HCT116 (cell line): ENCODE measurements around the gene IFITM10. TPM values are rescaled to one million over a fixed set of nuclear protein-coding genes. Genes with fewer than 3 reads are reported as not detected.

Source experiments
- ATAC-seq: fragments of 200-7000 bp; cut with Tn5 transposase; 2 replicates; pipeline ENCODE4 v1.9.1; 2020; ENCODE audit warnings: mild to moderate bottlenecking, moderate library complexity
- BruUV-seq: library from RNA; stranded (reverse); fragments of 400-500 nt; replicated peaks from 2 replicates; lab custom pipeline; 2021; lab: Mats Ljungman, UMichigan
- CTCF ChIA-PET: fragments of 300-600 bp; sonication (Branson Sonifier 250); formaldehyde crosslinking; loops from one replicate; lab custom pipeline; 2021; ENCODE audit warnings: antibody characterized with exemption; lab: Charles Lee
- POLR2A ChIA-PET: fragments of 300-600, 350-600 bp; sonication (Branson Sonifier 250); formaldehyde crosslinking; loops from one replicate; lab custom pipeline; 2021; ENCODE audit warnings: antibody characterized with exemption; lab: Charles Lee
- RAD21 ChIA-PET, 2 experiments: fragments of 300-600 bp; sonication (Branson Sonifier 250); formaldehyde crosslinking; loops; one replicate each; lab custom pipeline; 2023; ENCODE audit warnings: low total read pairs in 2 of 2; ENCODE audit not compliant: uncharacterized antibody in 2 of 2, unreplicated experiment in 2 of 2, low non-redundant PET in 1 of 2; lab: Charles Lee
- DNase-seq: peaks from one replicate; pipeline ENCODE4 v3.0.0-alpha.2; 2010; ENCODE audit warnings: low read depth, low spot score
- H2AFZ ChIP-seq: fragments of 200-600 bp; shearing (Covaris generic), sonication (generic); 2 replicates; pipeline ENCODE4 v1.6.1; 2017; ENCODE audit warnings: low read depth, mixed run types, mixed read lengths, antibody characterized with exemption, low read length; ENCODE audit not compliant: poor library complexity, severe bottlenecking
- H3K27ac ChIP-seq: 2 replicates; pipeline ENCODE4 v1.5.1; 2012; ENCODE audit warnings: low read depth, low read length
- H3K27me3 ChIP-seq: fragments of 200-600 bp; sonication (generic); 2 replicates; pipeline ENCODE4 v1.6.1; 2016; ENCODE audit warnings: mixed run types, low read length, mixed read lengths; ENCODE audit not compliant: insufficient read depth
- H3K36me3 ChIP-seq, 2 experiments: fragments of 200-500 bp in 1 of 2; fragments of 200-600 bp in 1 of 2; sonication (Bioruptor generic) in 1 of 2; sonication (generic) in 1 of 2; 2 replicates each; pipeline versions ENCODE4 v1.5.1 to v1.6.1; 2014 to 2016; ENCODE audit warnings: low read length in 2 of 2, inconsistent platforms in 1 of 2, mixed read lengths in 1 of 2, mixed run types in 1 of 2; ENCODE audit not compliant: insufficient read depth in 2 of 2, control insufficient read depth in 1 of 2
- H3K4me1 ChIP-seq, 2 experiments: fragments of 200-600 bp in 1 of 2; sonication (generic) in 1 of 2; 2 replicates each; pipeline versions ENCODE4 v1.5.1 to v1.6.1; 2012 to 2017; ENCODE audit warnings: low read length in 2 of 2, inconsistent platforms in 1 of 2, mild to moderate bottlenecking in 1 of 2, mixed read lengths in 1 of 2, mixed run types in 1 of 2, moderate library complexity in 1 of 2; ENCODE audit not compliant: insufficient read depth in 2 of 2, control insufficient read depth in 1 of 2
- H3K4me2 ChIP-seq: fragments of 200-600 bp; sonication (generic); 2 replicates; pipeline ENCODE4 v1.6.1; 2017; ENCODE audit warnings: mixed run types, low read length, mixed read lengths
- H3K4me3 ChIP-seq, 2 experiments: fragments of 200-600 bp in 1 of 2; sonication (generic) in 1 of 2; replicated peaks in 1 of 2; 2 replicates each; pipeline ENCODE4 v1.5.1; 2011 to 2016; ENCODE audit warnings: low read length in 2 of 2, control low read depth in 1 of 2, low read depth in 1 of 2, mild to moderate bottlenecking in 1 of 2, mixed read lengths in 1 of 2, mixed run types in 1 of 2
- H3K79me2 ChIP-seq: fragments of 200-600 bp; sonication (generic); 2 replicates; pipeline ENCODE4 v1.6.1; 2017; ENCODE audit warnings: mild to moderate bottlenecking, mixed run types, low read length, moderate library complexity, mixed read lengths; ENCODE audit not compliant: insufficient read depth
- H3K9ac ChIP-seq: fragments of 200-600 bp; sonication (generic); 2 replicates; pipeline ENCODE4 v1.6.1; 2016; ENCODE audit warnings: low read length, mixed read lengths
- H3K9me2 ChIP-seq: fragments of 200-600 bp; sonication (generic), shearing (Covaris generic); 2 replicates; pipeline ENCODE4 v1.6.1; 2017; ENCODE audit warnings: mixed run types, mild to moderate bottlenecking, moderate library complexity; ENCODE audit not compliant: insufficient read depth
- H3K9me3 ChIP-seq, 2 experiments: fragments of 200-500 bp in 1 of 2; fragments of 200-600 bp in 1 of 2; sonication (Bioruptor generic) in 1 of 2; sonication (generic) in 1 of 2; 2 replicates each; pipeline ENCODE4 v1.6.1; 2014 to 2017; ENCODE audit warnings: low read length in 2 of 2, mixed read lengths in 2 of 2, inconsistent platforms in 1 of 2, low read depth in 1 of 2, mild to moderate bottlenecking in 1 of 2, mixed run types in 1 of 2, moderate library complexity in 1 of 2; ENCODE audit not compliant: control insufficient read depth in 1 of 2, insufficient read depth in 1 of 2
- H4K20me1 ChIP-seq: fragments of 200-600 bp; sonication (generic), shearing (Covaris generic); 2 replicates; pipeline ENCODE4 v1.6.1; 2017; ENCODE audit warnings: mixed run types, mild to moderate bottlenecking, moderate library complexity; ENCODE audit not compliant: insufficient read depth
- CEBPB ChIP-seq: IDR thresholded peaks from 2 replicates; pipeline ENCODE4 v1.6.1; 2012; ENCODE audit warnings: low read depth
- FOSL1 ChIP-seq: IDR thresholded peaks from 2 replicates; pipeline ENCODE4 v1.6.1; 2012; ENCODE audit warnings: low read depth
- JUND ChIP-seq: IDR thresholded peaks from 2 replicates; pipeline ENCODE4 v1.6.1; 2012
- POLR2A ChIP-seq: IDR thresholded peaks from 2 replicates; pipeline ENCODE4 v1.7.0; 2011; ENCODE audit warnings: borderline replicate concordance; ENCODE audit not compliant: insufficient read depth, insufficient read length; ENCODE audit errors: extremely low read depth
- ZNF274 ChIP-seq: fragments of 200-500 bp; sonication (Bioruptor generic); IDR thresholded peaks from 2 replicates; pipeline ENCODE4 v1.6.1; 2014; ENCODE audit warnings: mild to moderate bottlenecking, low read depth, low read length, inconsistent platforms
- intact Hi-C: fragments of 100-400 bp; cut with micrococcal nuclease; formaldehyde crosslinking; loops from 2 replicates; pipeline ENCODE4 v1.10.0; 2022
- total RNA-seq: library from RNA; stranded (reverse); gene quantifications from one replicate; pipeline ENCODE4 v1.2.1, GENCODE V29; 2021; ENCODE audit not compliant: unreplicated experiment
- TF ChIP-seq, protein P1 (sequence below): IDR thresholded peaks from 2 replicates; pipeline ENCODE4 v1.6.1; 2012; ENCODE audit warnings: low read depth
- TF ChIP-seq, protein P2 (sequence below): IDR thresholded peaks from 2 replicates; pipeline ENCODE4 v1.6.1; 2011; ENCODE audit warnings: mild to moderate bottlenecking, low read length, moderate library complexity; ENCODE audit not compliant: insufficient replicate concordance; ENCODE audit errors: extremely low read depth
- TF ChIP-seq, protein P3 (sequence below): IDR thresholded peaks from 2 replicates; pipeline ENCODE4 v1.6.1; 2012

The IFITM10 gene
- total RNA-seq, 1 experiment from 2014 or later = 1.9 TPM

DNA sequence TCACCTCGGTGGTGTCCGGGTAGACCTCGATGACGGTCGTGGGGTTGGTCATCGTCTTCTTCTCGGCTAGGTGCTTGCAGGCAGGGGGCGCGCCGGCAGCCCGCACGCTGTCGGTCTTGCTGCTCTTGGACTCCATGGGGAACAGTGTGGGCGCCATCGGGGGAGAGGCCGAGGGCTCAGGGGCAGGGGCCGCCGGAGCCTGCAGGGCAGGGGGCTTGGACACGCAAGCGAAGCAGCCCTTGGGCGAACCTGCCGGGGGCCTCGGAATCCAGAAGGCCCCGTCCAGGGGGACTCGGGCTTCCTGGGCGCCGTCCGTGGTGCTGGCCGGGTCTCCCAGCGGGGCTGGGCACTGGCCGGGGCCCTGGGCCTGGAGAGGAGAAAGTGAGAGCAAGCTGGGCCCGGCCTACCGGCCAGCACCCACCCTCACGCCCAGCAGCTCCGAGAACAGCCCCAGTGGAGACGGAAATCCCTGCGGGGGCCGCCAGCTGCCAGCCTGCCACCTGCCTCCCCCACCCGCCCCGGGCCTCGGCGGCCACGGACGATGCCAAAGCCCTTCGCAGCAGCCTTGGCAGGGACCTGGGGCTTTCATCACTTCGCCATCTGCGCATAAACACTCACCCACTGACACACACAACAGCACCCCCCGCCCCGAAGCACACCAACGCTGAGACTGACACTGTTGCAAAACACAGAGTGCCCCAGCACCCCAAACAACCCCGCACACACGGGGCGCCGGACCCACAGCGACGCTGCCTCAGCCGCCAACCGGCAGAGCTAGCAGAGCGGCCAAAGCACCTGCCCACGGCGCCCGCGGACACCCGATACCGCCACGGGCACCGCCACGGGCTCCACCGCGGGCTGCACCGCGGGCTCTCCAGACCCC, 2.4 kb downstream of the IFITM10 start:
- H3K4me3 ChIP-seq = no peak overlapping the region
- CTCF ChIA-PET = no interaction called here

More for the DNA sequence above, 2.4 kb downstream of the IFITM10 start:
- no TSS peak for BruUV-seq
- no peak overlapping the region for H3K9ac ChIP-seq
- H3K36me3 ChIP-seq = no peaks in the 10 kb centered on the region
- no peaks in the 10 kb centered on the region for H3K9me3 ChIP-seq
- ATAC-seq = no peak
- H3K27me3 ChIP-seq = no peaks in the 10 kb centered on the region; the same call in 1 of the 2 replicates
- no peaks in the 10 kb centered on the region for H3K4me1 ChIP-seq
- H3K79me2 ChIP-seq = no peaks in the 10 kb centered on the region
- POLR2A ChIA-PET = no interaction called here
- intact Hi-C loops = no loop called here
- no peak overlapping the region for H3K4me2 ChIP-seq
- H2AFZ ChIP-seq = no peak overlapping the region
- no peak for DNase-seq
- H3K27ac ChIP-seq = no peak overlapping the region
- H4K20me1 ChIP-seq = no peaks in the 10 kb centered on the region
- no peaks in the 10 kb centered on the region for H3K9me2 ChIP-seq
- no peak for TF ChIP-seq JUND
- TF ChIP-seq, protein P1, sequence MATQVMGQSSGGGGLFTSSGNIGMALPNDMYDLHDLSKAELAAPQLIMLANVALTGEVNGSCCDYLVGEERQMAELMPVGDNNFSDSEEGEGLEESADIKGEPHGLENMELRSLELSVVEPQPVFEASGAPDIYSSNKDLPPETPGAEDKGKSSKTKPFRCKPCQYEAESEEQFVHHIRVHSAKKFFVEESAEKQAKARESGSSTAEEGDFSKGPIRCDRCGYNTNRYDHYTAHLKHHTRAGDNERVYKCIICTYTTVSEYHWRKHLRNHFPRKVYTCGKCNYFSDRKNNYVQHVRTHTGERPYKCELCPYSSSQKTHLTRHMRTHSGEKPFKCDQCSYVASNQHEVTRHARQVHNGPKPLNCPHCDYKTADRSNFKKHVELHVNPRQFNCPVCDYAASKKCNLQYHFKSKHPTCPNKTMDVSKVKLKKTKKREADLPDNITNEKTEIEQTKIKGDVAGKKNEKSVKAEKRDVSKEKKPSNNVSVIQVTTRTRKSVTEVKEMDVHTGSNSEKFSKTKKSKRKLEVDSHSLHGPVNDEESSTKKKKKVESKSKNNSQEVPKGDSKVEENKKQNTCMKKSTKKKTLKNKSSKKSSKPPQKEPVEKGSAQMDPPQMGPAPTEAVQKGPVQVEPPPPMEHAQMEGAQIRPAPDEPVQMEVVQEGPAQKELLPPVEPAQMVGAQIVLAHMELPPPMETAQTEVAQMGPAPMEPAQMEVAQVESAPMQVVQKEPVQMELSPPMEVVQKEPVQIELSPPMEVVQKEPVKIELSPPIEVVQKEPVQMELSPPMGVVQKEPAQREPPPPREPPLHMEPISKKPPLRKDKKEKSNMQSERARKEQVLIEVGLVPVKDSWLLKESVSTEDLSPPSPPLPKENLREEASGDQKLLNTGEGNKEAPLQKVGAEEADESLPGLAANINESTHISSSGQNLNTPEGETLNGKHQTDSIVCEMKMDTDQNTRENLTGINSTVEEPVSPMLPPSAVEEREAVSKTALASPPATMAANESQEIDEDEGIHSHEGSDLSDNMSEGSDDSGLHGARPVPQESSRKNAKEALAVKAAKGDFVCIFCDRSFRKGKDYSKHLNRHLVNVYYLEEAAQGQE = no peak
- TF ChIP-seq POLR2A = no peak
- no peak for TF ChIP-seq CEBPB
- no peak for TF ChIP-seq ZNF274
- TF ChIP-seq, protein P2, sequence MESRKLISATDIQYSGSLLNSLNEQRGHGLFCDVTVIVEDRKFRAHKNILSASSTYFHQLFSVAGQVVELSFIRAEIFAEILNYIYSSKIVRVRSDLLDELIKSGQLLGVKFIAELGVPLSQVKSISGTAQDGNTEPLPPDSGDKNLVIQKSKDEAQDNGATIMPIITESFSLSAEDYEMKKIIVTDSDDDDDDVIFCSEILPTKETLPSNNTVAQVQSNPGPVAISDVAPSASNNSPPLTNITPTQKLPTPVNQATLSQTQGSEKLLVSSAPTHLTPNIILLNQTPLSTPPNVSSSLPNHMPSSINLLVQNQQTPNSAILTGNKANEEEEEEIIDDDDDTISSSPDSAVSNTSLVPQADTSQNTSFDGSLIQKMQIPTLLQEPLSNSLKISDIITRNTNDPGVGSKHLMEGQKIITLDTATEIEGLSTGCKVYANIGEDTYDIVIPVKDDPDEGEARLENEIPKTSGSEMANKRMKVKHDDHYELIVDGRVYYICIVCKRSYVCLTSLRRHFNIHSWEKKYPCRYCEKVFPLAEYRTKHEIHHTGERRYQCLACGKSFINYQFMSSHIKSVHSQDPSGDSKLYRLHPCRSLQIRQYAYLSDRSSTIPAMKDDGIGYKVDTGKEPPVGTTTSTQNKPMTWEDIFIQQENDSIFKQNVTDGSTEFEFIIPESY = no peak
- TF ChIP-seq FOSL1 = no peak
- TF ChIP-seq, protein P3, sequence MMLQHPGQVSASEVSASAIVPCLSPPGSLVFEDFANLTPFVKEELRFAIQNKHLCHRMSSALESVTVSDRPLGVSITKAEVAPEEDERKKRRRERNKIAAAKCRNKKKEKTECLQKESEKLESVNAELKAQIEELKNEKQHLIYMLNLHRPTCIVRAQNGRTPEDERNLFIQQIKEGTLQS = no peak
- TF ChIP-seq, all 23 proteins: peak for 0
- RAD21 ChIA-PET = no interaction called here
